CD1c-positive myeloid dendritic cell (primary cell): ENCODE results near the gene ADAM19.

Experiments
- DNase-seq: peaks from one replicate; pipeline ENCODE4 v3.0.0-alpha.2; 2016; ENCODE audit errors: extremely low spot score

The ADAM19 gene, protein sequence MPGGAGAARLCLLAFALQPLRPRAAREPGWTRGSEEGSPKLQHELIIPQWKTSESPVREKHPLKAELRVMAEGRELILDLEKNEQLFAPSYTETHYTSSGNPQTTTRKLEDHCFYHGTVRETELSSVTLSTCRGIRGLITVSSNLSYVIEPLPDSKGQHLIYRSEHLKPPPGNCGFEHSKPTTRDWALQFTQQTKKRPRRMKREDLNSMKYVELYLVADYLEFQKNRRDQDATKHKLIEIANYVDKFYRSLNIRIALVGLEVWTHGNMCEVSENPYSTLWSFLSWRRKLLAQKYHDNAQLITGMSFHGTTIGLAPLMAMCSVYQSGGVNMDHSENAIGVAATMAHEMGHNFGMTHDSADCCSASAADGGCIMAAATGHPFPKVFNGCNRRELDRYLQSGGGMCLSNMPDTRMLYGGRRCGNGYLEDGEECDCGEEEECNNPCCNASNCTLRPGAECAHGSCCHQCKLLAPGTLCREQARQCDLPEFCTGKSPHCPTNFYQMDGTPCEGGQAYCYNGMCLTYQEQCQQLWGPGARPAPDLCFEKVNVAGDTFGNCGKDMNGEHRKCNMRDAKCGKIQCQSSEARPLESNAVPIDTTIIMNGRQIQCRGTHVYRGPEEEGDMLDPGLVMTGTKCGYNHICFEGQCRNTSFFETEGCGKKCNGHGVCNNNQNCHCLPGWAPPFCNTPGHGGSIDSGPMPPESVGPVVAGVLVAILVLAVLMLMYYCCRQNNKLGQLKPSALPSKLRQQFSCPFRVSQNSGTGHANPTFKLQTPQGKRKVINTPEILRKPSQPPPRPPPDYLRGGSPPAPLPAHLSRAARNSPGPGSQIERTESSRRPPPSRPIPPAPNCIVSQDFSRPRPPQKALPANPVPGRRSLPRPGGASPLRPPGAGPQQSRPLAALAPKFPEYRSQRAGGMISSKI

DNA sequence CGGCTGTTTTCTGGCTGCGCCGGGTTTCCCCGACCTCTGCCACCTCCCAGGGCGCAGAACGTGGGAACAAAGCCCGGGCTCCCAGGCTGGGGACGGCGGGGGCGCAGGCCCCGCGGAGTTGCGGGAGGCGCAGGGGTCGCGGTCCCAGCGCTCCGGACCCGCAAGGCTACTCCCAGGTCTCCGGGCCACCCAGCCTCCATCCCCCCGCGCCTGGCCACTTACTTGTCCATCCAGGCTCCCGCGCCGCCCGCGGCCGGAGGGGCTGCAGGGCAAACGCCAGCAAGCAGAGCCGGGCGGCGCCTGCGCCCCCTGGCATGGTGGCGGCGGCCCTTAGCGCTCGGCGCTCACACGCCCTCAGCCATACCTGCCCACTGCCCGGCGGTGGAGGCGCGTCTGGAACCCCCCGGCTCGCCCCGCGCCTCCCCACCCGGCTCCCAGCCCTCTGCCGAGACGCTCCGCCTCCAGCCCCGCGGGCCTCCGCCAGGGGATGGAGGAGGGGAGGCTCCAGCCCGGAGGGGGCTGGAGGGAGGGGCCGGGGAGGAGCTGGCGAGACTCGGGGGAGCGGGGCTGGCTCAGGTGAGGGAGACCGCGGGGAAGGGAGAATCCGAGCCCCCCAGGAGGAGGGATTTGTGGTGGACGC is at the start of gene ADAM19:
Gene ADAM19 (minus strand): TSS at position 395 of the 640 bp plus-strand sequence. CDS start 79 bp downstream, at position 316.
- no peak for DNase-seq

DNA sequence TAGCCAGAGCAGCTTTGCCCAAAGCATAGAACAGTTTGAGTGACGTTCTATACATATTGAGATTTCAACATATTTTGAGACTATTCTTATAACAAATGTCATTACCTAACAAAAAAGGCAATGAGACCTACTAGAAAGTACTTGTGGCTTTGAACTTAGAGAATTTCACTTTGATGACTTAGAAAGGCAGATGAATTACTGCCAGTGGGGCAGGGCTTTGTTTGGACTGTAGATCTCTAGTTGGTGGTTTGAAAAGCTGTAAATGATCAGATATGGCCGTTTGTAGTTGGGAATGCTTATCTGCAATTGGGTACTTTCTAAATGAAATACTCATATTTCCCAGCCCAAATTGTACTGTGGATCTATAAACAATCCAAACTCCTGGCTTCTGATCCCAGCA is 48.6 kb upstream of the ADAM19 start:
- no peak for DNase-seq

DNA sequence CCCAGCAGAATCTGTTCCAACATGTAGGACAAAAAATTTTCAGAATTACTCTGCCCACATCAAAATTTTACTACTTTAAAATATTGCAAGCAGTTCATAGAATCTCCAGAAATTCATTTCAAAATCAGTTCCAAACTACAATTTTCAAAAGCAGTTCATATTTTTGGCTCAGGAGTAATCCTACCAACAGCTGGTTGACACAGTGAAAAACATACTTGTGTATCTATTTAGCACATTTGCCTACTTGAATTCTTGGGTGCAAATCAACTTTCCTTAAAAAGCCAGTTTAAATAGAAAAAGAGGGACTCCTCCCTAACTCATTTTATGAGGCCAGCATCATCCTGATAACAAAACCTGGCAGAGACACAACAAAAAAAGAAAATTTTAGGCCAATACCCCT is 45.2 kb upstream of the ADAM19 start:
- DNase-seq, result no peak

DNA sequence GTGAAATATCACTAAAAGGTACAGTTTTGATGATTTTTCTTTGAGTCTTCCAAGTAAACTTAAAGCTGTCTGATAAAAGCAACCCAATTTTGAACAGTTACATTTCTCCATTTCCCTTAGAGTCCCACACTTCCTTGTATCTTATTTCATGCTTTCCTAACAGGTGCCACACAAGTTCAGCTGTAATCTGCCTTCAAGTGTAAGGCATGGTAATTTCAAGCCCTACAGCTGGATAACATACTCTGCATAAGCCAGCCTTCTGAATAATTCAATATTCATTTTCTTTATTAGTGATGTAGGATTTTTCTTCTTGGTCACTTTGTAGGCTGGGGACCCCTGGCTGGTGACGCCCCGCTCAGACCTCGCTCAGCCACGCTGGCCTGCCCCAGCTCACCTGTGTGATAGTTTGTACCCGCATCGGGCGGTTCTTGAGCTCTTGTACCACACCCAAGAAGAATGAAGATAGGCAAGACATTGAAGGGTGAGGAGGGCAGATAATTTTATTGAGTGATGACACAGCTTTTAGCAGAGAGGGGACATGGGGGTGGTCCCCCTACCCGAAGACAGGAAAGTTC is 42.7 kb upstream of the ADAM19 start:
- DNase-seq, result no peak

DNA sequence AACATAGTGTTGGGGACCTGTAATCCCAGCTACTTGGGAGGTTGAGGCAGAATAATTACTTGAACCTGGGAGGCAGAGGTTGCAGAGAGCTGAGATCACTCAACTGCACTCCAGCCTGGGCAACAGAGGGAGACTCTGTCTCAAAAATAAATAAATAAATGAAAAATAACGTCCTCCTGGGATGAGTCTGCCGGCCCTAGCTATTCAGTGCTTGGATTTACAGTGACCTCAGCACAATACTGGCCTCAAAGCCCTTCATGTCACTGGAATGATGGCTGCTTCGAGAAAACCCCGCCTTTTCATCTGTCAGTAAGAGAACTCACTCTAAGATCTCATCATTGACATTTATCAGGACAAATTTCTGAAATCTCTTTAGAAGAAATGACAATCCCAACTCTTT is 41.2 kb upstream of the ADAM19 start:
- no peak for DNase-seq

DNA sequence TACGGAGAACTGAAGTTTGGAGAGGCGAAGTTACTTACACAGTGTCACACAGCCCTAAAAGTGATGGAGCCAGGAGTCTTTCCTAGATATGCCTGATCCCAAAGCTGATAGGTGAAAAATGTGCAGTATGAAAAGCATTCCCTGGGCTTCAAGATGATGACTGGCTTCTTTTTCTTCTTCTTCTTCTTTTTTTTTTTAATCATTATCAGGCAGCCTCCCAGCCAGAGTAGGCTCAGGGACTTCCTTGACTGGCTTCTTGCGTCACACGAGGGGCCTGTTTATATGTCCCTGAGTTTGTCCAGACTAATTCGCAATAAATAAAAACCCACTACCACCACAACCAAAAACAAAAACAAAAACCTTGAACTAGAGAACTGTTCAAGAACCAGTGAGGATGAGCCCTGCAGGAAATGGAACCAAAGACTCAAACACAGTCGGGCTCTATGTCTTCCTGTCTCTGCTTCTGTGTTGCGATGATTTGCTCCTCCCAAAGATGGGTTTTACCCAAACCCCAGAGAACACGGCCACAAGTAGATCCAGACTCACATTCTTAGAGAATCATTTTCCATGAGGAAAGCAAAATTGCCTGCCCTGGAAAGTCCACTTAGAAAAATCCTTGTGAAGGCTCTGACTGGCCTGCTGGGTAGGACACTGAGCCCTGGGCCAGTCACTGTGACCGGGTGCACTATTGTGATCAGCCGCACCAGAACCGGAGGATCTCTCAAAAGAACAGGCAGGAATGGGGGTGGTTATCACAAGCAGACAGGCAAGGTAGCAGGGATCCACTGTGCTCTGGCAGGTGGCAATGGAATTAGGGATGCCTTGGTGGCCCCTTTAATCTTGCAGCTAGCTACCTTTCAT is 38.0 kb upstream of the ADAM19 start:
- peak; percentile 41 for DNase-seq

DNA sequence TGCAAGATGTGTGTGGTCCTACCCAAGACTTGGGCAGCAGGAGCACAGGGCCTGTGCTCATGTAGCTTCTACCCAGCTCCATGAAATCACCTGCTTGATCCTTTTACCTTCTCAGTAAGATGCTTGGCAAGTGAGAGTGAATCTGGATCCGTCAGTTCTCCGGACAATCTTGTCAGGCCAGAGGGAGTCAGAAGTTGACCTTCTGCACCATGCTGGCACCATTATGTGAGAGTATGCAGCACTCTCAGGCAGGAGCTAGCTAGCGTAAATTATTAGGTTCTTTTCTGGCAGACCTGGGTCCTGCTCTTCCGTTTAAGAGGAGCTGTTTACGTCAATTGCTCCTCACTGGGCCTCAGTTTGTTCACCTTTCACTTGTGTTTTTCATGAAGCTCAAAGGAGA is 37.0 kb upstream of the ADAM19 start:
- no peak for DNase-seq

DNA sequence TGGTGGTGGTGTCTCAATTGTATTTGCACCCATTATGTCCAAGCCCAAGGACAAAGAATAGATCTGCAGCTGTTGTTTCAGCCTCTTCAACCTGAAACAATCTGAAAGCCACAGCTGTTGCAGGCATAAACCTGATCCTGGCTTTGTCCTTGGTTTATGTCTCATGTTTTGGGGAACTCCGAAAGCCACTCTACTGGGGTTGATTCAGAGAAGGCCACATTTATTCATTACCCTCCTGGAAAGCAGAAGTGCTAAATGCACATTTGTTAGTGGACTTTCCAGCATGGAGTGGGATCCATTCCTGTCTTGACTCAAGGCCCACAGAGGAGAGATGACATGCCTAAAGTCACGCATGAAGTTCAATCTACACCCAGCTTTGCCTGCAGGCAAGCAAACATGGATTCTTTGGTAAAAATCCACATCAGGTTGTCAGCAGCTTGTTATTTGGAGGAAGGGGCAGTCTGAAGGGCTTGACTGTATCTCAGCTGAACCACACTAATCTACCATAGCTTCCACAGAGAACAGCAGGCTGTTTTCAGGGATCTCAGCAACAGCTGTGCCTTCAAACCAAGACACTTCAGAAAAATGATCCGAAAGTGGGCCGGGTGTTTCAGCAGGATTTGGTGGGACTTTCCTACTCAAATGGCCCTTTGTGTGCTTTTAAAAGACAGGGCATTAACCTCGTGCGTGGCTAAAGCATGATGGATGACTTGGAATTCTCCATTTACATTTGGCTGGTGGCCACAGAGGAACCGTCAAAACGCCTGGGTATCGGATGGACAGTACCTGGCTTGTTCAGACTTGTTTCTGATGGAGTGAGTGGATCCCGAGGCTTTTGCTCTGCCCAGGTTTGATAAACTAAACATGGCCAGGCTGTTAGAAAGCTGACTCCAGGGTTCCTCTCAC is 36.2 kb upstream of the ADAM19 start:
- DNase-seq, result peak; percentile 86

DNA sequence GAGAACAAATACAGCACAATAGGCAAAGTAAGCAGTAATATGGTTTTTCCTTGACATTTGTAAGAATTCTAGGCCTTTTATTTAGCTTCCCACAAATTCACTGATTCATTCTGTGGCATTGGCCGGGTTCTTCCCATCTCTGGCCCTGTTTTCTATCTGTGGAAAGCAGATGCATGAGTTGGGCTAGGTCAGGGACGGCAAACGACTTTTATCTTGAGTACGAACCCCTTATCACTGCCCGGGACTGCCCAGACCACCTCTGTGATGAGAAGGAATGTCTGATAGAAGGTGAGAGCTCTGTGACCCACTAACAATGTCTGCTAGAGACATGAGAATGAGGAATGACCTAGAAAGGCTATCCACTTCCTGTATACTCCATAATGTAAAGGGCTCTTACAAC is 35.4 kb upstream of the ADAM19 start:
- DNase-seq, result no peak

DNA sequence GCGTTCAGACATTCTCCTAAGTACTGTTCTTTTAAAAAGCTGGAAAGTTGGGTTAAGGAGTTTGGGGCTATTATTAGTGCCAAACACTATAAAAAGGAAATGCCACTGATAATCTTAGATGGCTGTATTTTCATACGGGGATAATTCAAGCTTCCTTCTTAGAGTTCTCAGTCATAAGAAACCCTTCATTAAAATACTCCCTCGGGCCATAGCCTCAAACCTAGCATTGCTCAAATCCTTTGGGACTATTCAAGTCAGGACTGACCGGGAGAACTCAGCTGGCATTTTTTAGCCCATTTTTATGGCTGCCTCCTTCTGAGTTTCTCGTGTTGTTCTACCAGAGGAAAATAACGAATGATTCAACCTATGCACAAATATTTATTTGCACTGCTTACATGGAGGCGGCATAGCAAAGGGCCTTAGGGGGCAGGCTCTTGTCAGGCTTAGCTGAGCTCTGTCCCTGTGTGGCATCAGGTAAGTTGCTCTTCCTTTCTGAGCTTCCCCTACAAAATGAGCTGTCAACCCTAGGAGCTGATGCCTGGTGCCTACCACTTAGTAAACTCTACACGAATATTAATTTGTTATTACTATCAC is 33.5 kb upstream of the ADAM19 start:
- DNase-seq, result no peak

DNA sequence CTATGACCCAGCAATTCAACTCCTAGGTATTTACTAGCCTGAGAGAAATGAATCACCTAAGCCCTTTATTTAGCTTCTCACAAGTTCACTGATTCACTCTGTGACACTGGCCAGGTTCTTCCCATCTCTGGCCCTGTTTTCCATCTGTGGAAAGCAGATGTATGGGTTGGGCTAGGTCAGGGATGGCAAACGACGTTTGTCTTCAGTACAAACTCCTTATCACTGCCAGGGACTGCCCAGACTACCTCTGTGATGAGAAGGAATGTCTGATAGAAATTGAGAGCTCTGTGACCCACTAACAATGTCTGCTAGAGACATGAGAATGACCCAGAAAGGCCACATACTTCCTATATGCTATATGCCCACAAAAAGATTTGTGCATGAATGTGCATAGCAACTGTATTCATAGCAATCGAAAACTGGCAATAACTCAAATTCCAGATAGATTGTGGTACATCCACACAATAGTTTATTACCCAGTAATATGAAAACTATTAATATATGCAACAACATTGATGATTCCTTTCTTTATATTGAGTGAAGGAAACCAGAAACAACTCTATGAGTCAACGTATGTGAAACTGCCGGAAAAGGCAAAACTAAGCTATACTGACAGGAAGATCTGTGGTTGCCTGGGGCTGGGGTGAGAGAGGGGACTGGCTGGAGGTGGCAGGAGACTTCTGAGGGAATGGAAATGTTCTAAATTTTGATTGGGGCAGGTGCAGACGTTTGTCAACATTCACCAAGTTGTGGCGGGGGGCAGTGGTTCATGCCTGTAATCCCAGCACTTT is 32.0 kb upstream of the ADAM19 start:
- DNase-seq, result peak; percentile 41

DNA sequence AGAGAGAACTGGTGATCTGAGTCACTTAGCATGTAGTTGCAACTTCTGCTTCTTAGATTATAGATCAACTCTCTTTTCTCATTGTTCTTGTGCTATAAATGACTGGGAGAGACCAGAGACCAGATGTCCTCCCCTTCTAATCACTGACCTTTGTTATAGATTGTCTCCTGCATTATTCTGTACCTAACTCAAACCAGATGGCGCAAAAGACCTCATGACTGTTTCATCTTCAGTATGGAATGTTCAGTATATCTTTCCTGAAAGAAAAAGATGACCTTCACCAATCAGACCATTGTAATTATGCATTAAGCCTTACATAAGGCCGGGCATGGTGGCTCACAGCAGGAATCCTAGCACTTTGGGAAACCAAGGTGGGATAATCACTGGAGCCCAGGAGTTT is 30.5 kb upstream of the ADAM19 start:
- DNase-seq, result no peak

DNA sequence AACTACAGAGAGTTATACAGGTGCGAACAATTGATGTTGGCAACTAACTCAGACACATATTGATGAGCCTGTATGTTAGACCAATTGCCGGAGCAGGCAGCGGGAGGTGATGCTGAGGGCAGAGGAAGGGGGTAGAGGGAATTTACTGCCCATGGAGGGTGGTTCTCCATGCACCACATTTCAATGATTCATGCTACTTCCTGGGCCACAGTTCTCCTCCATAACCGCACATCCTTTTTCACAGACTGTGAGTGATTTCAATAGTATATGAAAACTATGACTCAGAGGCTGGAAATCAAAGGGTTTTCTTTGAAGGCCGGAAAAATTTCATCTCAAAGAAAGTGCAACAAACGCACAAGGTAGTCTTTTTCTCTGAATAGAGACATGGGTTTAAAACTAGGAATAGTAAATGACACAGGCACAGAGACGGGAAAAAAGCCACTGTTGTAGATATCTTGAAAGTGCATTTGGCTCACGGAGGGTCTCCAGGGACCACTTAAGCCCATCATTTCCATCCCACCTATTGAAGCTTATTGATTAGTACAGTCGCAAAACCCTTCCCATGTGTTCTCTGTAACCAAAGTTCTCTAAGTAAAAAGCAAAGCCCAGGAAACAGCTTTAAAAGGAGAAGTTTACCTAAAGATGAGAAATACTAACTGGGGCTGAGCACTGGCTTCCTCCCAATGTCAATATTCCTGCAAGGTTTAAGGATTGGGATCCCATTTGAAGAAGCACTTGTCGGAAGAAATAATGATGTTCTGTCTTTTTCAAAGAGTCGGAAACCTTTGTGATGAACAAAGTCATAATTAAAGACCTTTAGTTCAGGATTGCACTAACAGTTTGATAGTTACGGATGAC is 28.0 kb upstream of the ADAM19 start:
- DNase-seq, result peak; percentile 90

DNA sequence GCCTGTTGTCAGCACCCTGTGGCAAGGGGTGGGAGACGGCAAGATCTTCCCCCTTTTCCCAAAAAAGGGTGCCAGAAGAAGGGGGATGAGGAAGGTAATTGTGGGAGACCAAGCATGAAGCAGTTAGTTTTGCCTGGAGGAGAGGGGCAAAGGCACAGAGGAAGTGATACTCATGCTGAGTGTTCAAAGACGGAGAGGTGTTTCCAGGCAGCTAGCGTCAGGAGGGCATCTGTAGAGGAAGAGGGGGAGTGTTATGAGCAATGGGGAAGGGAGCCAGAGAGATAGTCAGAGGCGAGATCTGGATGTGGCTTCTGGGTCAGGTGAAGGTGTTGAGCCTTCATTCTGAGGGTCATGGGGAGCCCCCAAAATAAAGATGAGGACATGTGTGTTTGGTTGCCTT is 26.9 kb upstream of the ADAM19 start:
- DNase-seq, result peak; percentile 78

DNA sequence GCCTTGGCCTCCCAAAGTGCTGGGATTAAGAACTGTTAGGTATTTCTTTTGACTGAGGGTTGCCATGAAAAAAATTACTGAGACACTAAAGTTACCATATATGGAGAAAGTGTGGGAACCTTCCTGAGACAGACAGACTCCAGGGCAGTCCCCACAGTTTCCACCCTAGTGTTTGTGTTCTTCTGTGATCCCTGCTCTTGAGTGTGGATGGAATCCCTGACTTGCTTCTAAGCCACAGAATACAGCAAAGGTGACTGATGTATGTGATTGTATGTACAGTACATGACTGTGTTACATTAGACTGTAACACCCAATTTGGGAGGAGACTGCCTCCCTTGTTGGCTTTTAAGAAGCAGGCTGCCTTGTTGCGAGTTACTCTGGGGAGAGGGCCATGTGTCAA is 24.7 kb upstream of the ADAM19 start:
- DNase-seq, result no peak

DNA sequence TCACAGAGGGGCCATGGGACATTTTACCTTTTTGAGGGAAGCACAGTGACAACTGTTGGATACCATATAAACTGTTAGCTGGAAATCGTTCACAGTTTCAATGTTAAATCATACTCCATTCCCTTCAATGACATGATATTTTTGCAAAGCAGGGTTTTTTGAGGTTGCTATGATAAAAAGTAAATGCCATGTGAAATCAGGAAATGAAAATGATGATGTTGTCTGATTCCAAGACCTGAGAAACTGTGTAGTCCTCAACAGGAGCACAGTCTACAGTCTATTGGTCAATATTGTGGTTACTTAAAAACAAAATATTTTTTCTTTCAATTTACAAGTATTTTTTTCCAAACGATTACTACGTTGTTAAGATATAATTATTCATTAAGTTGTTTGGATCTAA is 24.0 kb upstream of the ADAM19 start:
- peak; percentile 75 for DNase-seq

DNA sequence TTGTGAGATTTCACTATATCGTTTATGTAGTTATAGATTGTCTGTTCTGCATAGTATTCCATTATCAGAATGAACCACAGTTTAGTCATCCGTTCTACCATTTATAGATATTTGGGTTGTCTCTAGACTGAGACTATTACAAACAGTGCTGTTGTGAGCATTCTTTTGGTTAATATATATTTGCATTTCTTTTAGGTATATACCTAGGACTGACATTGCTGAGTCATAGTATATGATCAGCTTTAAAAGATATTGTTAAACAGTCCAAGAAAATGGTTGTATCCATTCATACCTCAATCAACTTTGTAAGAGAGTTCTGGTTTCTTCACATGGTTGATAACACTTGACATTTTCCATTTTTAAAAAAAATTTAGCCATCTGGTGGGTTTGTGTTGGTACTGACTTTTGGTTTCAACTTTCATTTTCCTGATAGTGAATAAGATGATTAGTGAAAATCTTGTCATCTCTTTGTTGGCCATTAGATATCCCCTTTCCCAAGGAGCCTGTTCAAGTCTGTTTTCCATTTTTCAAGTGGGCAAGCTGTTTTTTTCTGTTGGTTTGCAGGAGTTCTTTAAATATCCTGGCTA is 22.9 kb upstream of the ADAM19 start:
- no peak for DNase-seq
